ENCODE results near the gene LRRC32. TPM values are rescaled to one million over a fixed set of nuclear protein-coding genes. Genes with fewer than 3 reads are reported as not detected.

The LRRC32 gene
- total RNA-seq, 1 experiment from 2014 or later = 0.46 TPM

DNA sequence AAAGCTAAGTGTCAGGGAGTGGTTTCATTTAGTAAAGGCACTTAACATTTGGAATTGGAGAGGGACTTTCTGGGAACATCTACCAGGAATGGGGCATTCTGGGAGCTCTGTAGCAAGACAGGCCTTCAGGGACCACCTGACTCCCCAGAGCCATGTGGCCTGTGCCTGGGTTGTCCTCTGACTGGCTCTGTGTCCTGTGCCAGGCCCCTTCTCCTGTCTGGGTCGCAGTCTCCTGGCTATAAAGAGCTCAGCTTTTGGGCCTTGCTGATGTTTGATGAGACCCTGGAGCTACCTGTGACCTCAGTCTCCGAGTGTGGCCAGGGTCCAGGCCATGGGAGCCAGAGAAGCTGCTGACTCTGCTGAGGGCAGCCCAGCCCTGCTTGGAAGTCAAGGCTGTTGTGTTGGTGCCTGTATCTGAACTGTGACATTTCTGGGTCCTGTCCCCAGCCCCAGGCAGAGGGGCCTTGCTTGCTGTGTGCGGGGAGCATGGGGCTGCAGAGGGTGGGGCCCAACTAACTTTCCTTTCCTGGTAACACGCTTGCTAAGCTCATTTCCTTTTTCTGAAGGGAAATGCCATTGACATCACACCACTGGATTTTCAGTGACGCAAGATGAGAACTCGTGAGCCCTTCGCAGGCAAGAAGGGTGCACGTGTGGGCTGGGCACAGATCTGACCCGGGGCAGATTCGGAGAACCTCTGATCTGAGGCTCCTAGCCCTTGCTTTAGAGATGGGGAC lies 41.3 kb downstream of the LRRC32 start:
- TF ChIP-seq, protein P1, sequence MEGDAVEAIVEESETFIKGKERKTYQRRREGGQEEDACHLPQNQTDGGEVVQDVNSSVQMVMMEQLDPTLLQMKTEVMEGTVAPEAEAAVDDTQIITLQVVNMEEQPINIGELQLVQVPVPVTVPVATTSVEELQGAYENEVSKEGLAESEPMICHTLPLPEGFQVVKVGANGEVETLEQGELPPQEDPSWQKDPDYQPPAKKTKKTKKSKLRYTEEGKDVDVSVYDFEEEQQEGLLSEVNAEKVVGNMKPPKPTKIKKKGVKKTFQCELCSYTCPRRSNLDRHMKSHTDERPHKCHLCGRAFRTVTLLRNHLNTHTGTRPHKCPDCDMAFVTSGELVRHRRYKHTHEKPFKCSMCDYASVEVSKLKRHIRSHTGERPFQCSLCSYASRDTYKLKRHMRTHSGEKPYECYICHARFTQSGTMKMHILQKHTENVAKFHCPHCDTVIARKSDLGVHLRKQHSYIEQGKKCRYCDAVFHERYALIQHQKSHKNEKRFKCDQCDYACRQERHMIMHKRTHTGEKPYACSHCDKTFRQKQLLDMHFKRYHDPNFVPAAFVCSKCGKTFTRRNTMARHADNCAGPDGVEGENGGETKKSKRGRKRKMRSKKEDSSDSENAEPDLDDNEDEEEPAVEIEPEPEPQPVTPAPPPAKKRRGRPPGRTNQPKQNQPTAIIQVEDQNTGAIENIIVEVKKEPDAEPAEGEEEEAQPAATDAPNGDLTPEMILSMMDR (conservative IDR thresholded peaks at IDR 0.05) = no peak
- Histone ChIP-seq H2BK15ac (ENCODE audit: low read depth, low read length) (no peak overlapping the region), H3K23ac (ENCODE audit: insufficient read length, low read depth, low read length) (no peak overlapping the region), H3T11ph (ENCODE audit: low read length) (no peak overlapping the region), H3K9me3 (ENCODE audit: control insufficient read depth, low read depth, low read length) (no peaks in the 10 kb centered on the region), H2BK12ac (ENCODE audit: insufficient read length, low read depth, low read length) (no peak overlapping the region), H3K4ac (ENCODE audit: low read depth, low read length) (no peak overlapping the region), H4K8ac (replicated peaks; ENCODE audit: insufficient read length, low read depth, low read length) (no peak overlapping the region), H3K56ac (ENCODE audit: insufficient read length, low read depth, low read length) (no peak overlapping the region), H2BK120ac (ENCODE audit: low read depth, low read length, poor library complexity, severe bottlenecking) (no peak overlapping the region), H3K4me2 (ENCODE audit: insufficient read depth, insufficient read length, low read length) (no peak overlapping the region), H2AK5ac (ENCODE audit: insufficient read length, low read length) (no peak overlapping the region), H4K5ac (ENCODE audit: insufficient read length, low read depth, low read length) (no peak overlapping the region), H3K4me1 (ENCODE audit: insufficient read depth, low read length) (no peaks in the 10 kb centered on the region), H3K9ac (ENCODE audit: extremely low read depth, insufficient read length, low read length) (no peak overlapping the region), H3K23me2 (ENCODE audit: insufficient read length, low read depth, low read length, poor library complexity, severe bottlenecking) (no peaks in the 10 kb centered on the region), H2AFZ (ENCODE audit: low read length) (no peak overlapping the region), H4K91ac (ENCODE audit: insufficient read length, low read depth, low read length) (no peak overlapping the region), H3K14ac (ENCODE audit: insufficient read depth, low read length) (no peak overlapping the region), H3K27me3 (ENCODE audit: insufficient read depth, low read length) (no peaks in the 10 kb centered on the region), H4K20me1 (ENCODE audit: control insufficient read depth, insufficient read depth, insufficient read length) (no peaks in the 10 kb centered on the region), H2BK5ac (ENCODE audit: insufficient read length, low read length) (no peak overlapping the region), H3K79me1 (ENCODE audit: insufficient read depth, low read depth, low read length, poor library complexity, severe bottlenecking) (no peaks in the 10 kb centered on the region), H2BK20ac (ENCODE audit: low read depth, low read length, poor library complexity, severe bottlenecking) (no peak overlapping the region), H3K27ac (ENCODE audit: insufficient read length, low read depth, low read length) (no peak overlapping the region), H3K79me2 (ENCODE audit: insufficient read depth, low read length) (no peaks in the 10 kb centered on the region), H3K18ac (ENCODE audit: insufficient read length, low read depth, low read length) (no peak overlapping the region)
- H3K4me3 Mint-ChIP-seq = no peak overlapping the region
- DNase-seq = no peak
- WGBS (ENCODE audit: extremely low coverage, insufficient read length, low lambda C conversion rate) = no CpG with 5 or more reads among the region's 10 CpGs
- no peaks in the 10 kb centered on the region; a peak in 1 of 7 replicates for H3K36me3 Mint-ChIP-seq (ENCODE audit: insufficient read depth in 1 of 3, low read depth in 3 of 3)
- no peak overlapping the region; a peak in 1 of 7 replicates for H3K27ac Mint-ChIP-seq
- peaks cover 7 to 12% of the 10 kb centered on the region in 2 experiments for H3K4me1 Mint-ChIP-seq
- H3K27me3 Mint-ChIP-seq (ENCODE audit: low read depth) = peaks cover 3% of the 10 kb centered on the region; the same call in 1 of the 2 replicates
- peaks cover 7% of the 10 kb centered on the region in 2 experiments; a peak in 4 of 5 replicates for H3K9me3 Mint-ChIP-seq

Measured in H9 (cell line).